ENCODE results near the gene UBE2B. TPM values are rescaled to one million over a fixed set of nuclear protein-coding genes. Genes with fewer than 3 reads are reported as not detected.

UBE2B gene
- total RNA-seq, 1 donor from 2014 or later = 98.9 TPM

- intact Hi-C loops (cut with micrococcal nuclease) = loop anchor here (1.0 kb wide), 2 partner anchors 24 to 67 kb away; no protein-coding TSS in a partner anchor
Measured at GRCh38 chr5:134436523-134437339, 65.4 kb downstream of the UBE2B start.

- intact Hi-C loops (cut with micrococcal nuclease) = loop anchor here (1.0 kb wide), 2 partner anchors 25 to 66 kb away; no protein-coding TSS in a partner anchor
Measured at GRCh38 chr5:134437340-134437846, 66.0 kb downstream of the UBE2B start.

- intact Hi-C loops (cut with micrococcal nuclease) = loop anchor here (1.0 kb wide), 2 partner anchors 26 to 65 kb away; no protein-coding TSS in a partner anchor
Measured at GRCh38 chr5:134437847-134438581, 66.6 kb downstream of the UBE2B start.

GRCh38 chr5:134438721-134439123, 67.4 kb downstream of the UBE2B start:
- intact Hi-C loops (cut with micrococcal nuclease) = no loop called here

GRCh38 chr5:134439210-134439654, 67.9 kb downstream of the UBE2B start:
- intact Hi-C loops (cut with micrococcal nuclease) = no loop called here

- intact Hi-C loops (cut with micrococcal nuclease) = no loop called here
Measured at GRCh38 chr5:134440201-134440755, 68.9 kb downstream of the UBE2B start.

Other genes starting within 250 kb of the UBE2B start
- 213 and 229 TPM in 2 replicates for gene SKP1, start 194.6 kb upstream of the UBE2B start, total RNA-seq
- gene PPP2CA, start 145.5 kb upstream of the UBE2B start, total RNA-seq = 137 and 143 TPM in 2 replicates
- 0.74 and 1.1 TPM in 2 replicates for gene CDKL3, start 4.4 kb upstream of the UBE2B start, total RNA-seq
- 22.4 and 24.6 TPM in 2 replicates for gene CDKN2AIPNL, start 40.3 kb downstream of the UBE2B start, total RNA-seq
- 104 and 112 TPM in 2 replicates for gene JADE2, start 154.1 kb downstream of the UBE2B start, total RNA-seq